Stimulated activated CD4-positive, alpha-beta T cell treated with anti-CD3 and anti-CD28 coated beads, TNF-alpha, amount 100 ng/mL, for 48 hours (primary cell): ENCODE data around the gene AKT2.

Experiments
- DNase-seq, 3 donors: peaks; one replicate each; pipeline ENCODE4 v3.0.0-alpha.2; 2020; ENCODE audit warnings: low read depth in 3 of 3

Gene AKT2

DNA sequence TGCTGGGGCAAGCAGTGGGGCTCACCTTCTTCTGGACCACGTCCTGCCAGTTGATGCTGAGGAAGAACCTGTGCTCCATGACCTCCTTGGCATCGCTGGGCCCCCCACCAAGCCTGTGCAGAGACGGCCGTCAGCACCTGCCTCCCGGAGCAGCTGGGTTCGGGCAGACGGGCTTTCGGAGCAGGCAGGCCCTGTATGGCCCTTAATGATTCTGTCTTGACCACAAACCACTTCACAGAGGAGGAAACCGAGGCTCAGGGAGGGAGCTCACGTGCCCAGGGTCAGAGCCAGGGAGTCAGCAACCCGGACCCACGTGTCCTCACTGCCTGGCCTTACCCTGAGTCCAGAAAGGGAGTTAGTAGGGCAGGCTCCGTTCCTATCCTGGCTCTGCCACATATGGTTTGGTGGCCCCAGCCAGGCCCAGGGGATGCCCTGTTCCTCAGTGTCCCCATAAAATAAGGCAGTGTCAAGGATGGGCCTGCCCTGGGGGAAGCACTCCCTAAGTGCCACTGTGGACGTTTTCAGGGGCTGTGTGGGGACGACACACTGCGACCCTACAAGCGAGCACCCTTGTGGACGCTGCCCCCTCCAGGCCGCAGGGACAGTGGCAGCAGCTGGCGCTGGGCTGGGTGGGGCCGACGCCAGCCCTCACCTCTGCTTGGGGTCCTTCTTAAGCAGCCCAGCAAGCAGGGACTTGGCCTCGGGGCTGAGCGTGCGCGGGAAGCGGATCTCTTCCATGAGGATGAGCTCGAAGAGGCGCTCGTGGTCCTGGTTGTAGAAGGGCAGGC is 49.7 kb downstream of the AKT2 start:
- DNase-seq: no peak

DNA sequence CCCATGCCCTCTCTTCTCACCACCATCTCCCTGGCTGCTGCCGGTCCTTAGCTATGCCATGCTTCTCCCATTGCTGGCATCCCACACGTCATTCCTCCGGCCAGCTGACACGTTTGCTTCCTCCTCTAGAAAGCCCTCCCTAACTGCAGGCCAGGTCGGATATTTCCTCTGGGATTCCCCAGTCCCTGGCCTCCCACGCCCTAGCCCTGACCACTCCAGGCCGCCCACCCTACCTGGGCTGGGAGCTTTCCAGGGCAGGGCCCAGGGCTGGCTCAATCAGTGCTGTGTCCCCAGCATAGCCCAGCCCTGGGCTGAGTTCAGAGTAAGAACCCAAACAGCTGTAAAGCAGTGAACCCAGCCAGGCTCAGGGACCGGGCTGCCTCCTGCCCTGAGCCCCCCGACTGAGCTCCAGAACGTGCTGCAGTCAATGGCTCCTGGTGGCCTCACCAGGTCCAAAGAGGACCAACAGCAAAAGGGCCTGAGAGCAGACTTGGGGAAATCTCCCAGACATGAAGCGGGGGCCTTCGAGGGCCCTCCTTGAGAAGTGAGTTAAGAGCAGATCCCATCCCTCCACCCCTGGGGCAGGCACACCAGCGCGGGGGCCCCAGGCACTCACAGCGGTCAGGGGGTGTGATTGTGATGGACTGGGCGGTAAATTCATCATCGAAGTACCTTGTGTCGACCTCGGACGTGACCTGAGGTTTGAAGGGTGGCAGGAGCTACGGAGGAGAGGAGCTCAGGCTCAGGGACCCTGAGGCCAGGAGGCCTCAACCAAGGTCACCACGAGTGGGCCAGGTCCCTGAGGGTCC is 50.5 kb downstream of the AKT2 start:
- no peak for DNase-seq

DNA sequence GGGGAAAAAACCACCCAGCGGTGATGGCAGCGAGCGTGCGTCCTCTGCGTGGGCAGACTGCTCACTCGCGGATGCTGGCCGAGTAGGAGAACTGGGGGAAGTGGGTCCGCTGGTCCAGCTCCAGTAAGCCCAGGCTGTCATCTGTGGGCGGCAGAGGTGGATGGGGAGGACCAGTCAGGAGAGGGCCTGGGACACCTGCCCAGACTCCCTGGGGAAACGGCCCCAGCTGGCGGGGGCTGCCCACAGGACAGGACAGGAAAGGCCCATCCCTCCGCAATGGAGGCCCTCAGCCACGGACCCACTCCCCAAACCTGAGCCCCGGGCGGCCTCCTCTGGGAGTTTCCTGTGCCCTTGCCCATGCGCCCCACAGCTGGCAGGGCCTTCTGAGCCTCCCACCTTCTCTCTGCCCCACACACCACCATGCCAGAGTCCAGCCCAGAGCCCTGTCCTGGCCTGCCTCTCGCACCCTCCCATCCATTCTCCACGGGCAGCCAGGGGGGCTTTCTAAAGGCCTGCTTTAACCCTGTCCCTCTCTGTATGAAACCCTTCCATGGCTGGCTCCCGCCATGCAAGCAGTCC is 51.2 kb downstream of the AKT2 start:
- no peak for DNase-seq

DNA sequence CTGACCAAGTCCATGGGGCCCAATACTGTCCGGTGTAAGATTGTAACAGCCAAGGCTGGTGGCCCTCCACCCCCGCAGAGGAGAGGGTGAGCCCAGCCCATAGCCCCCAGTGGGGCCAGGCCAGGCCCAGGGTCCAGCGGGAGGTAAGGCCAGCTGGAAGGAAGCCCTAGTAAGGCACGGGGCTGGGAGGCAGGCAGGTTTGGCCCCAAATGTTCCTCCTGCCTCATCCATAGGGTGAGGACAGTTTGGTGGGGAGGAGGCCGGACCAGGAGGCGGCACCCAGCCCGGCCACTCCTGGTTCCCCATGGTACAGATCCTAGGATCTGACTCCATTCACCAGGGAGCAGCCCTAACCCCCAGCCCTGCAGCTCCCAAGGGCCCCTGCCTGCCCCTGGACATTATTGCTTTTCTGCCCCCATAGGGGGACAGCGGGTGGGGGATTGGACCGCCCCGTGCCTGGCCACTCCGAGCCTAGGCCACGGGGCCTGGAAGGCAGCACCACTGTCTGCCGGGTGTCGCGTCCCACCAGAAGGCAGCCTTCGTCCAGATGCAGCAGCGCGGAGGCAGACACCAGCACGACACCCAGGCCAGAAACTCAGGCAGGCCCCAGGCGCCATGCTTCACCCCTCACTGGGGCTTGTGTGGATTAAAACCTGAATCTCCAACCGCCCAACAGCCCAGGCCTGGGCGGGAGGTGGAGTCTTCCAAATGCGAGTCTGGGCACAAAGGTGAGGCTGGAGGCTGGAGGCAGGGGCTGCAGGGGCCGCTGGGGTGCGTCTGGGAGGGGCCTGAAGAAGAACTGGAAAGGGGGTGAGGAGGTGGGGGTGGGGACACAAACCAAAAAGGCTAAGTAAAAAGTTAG is 52.0 kb downstream of the AKT2 start:
- DNase-seq: no peak

DNA sequence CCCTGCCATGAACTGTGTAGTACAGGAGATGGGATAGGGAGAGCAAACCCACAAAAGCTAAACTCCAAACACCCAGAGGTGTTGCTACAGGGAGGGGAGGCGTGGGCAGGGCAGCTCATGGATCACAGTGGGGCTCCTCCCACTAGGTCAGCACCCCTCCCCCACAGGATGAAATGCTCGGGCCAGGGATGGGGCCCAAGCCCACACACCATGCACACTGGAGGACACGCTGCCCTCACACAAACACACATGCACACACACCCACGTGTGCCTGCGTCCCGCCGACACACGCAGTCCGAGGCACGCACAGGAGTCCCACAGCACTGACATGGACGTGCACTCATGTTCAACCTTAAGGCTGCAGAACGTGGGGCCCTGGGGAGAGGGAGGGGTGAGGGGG is 52.7 kb downstream of the AKT2 start:
- no peak for DNase-seq

DNA sequence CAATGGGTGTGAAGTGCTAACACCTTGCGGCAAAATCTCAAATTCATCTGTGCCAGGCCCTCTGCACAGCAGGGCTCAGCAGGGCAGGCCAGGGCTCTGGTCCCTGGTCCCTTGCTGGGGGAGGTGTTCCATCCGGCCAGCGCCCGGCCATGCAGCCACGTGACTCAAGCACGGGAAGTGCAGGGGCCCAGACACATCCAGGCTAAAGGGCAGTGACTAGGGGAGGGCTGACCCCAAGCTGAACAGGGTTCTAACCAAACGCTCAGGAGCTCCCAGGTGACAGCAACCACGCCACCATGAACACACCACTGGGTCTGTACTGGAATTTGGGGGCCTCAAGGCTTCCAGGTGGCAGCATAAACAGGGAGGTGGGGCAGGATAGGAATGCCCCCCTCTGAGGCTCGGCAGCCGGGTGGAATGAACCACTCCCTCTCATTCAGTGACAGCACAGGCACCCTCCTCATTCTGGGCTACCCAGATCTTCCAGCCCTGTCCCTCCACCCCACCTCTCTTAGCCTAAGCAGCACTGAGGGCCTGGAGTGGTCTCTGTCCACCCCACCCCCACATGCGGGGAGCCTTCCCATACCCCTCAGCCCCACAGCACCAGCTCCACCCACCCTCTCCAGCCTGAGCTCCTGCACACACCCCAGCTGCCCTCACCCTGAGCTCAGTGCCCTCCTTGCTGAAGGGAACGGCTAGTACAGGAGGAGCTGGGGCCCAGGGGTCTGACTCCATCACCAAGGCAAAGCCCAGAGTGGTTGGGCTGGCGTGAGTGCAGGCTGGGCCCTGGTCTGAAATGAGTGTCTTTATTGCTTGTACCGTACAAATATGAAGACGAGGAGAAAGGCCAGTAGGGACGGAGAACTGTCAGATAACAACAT is 53.4 kb downstream of the AKT2 start:
- no peak for DNase-seq

DNA sequence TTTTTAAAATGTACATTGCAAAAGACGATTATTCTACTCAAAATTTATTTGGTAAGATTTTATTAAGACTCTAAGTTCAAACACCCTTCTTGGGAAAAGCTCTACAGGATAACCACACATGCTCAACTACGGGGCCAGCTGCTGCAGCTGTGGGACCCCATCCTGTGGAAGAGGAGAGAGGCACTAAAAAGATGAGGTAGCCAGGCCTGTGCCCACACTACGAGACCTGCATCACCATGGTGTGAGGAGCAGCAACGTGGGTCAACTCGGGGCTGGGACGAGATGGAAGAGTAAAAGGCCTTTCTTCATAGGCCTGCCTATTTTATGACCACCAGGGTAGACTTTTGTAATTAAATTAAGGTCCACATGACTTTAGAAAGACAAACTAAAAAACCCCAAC is 54.1 kb downstream of the AKT2 start:
- DNase-seq: no peak

DNA sequence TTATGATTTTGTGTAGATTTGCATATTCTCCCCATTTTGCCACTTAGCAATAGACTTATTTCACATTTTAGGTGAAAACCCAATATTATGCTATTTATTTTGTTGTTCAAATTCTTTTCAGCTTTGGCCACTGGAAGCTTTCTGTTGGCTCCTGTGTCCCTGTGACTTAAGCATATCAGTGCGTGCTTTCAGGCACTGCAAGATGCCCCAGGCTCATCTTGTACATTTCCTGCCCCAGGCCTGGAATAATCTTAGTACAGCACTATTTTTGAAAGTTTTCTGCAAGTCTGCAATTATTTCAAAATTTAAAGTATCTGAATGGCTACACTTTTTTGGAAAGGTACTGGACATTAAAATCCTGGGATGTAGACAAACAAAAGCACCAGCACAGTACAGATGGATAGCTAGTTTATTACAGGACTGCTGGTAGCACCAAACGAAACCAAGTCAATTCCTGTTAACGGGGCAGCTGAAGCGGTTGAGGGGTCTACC is 55.2 kb downstream of the AKT2 start:
- no peak for DNase-seq

DNA sequence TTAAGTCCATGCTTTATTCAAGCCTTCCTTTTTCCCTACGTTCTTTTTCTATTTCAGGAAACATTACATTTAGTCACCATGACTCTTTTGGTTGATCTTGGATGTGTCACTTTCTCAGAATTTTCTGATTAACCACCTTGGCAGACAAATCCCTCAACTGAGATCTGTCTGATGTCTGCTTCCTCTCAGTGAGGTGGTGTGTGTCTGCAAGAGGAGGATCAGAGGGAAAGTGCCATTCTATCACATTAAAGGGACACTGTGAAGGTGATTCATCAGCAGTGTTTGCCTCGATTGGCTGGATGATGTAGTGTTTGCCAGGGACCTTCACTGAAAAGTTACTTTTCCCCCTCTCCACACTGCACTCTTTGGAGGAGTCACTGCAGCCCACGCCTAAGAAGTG is 55.7 kb downstream of the AKT2 start:
- no peak for DNase-seq

DNA sequence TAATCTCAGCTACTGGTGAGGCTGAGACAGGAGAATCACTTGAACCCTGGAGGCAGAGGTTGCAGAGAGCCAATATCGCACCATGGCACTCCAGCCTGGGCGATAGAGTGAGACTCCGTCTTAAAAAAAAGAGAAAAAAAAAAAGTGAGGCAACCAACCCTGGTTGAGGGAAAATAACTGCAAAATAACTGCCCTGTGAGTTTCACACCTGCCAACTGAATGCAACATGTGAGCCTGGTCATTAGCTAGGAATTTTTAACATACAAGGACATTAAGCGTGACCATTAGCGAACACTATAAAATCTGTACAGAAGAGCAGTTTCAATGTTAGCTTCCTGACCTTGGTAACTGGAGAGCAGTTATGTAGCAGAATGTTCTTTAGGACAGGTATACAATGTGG is 56.3 kb downstream of the AKT2 start:
- no peak for DNase-seq

DNA sequence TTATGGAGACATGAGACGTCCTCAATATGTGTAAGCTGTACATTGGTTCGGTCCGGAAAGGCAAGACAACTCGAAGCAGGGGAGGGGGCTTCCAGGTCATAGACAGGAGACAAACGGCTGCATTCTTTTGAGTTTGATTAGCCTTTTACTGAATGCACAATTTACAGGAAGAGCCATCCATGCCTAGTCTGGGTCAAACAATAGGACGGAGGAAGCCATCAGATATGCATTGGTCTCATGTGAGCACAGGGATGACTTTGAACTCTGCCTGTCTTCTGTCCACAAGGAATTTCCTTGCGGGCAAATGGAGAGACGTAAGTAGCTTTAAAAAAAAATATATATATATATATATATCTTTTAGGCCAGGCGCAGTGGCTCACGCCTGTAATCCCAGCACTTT is 56.8 kb downstream of the AKT2 start:
- no peak for DNase-seq

DNA sequence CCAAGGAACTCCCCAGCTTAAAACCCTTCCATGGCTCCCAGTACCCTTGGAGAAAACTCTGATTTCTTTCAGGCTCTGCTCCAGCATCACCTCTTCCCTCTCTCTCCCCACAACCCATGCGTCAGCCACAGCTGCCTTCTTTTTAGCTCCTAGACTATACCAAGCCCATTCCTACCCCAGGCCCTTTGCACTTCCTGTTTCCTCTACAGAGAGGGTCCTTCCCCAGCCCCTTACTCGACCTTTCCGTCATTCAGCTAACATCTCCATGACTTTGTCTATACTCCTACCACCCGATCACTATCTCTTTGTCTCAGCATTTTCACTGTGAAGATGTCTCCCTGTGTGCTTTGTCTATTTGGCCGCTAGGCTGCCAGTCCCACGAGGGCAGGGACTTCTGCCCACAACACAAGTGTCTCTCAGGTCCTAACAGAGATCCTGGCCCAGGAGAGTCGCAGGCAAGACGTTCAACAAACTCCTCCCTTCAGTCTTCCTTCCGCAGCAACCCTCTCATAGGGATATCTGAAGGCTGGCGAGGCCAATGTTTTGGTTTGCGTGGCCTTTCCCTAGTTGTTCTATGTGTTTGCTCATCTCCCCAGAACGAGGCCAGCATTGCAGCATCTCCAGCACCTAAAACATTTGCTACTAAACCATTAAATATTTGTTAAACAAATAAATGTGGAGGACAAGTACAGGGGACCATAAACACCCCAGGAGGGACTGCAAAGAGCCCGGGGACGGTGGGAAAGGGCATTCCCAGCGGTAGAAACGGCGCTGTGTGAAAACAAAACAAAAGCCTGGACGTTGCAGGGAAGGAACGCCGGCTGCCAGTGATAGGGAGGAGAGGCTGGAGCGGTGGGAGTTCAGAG is 59.5 kb downstream of the AKT2 start:
- DNase-seq: no peak

DNA sequence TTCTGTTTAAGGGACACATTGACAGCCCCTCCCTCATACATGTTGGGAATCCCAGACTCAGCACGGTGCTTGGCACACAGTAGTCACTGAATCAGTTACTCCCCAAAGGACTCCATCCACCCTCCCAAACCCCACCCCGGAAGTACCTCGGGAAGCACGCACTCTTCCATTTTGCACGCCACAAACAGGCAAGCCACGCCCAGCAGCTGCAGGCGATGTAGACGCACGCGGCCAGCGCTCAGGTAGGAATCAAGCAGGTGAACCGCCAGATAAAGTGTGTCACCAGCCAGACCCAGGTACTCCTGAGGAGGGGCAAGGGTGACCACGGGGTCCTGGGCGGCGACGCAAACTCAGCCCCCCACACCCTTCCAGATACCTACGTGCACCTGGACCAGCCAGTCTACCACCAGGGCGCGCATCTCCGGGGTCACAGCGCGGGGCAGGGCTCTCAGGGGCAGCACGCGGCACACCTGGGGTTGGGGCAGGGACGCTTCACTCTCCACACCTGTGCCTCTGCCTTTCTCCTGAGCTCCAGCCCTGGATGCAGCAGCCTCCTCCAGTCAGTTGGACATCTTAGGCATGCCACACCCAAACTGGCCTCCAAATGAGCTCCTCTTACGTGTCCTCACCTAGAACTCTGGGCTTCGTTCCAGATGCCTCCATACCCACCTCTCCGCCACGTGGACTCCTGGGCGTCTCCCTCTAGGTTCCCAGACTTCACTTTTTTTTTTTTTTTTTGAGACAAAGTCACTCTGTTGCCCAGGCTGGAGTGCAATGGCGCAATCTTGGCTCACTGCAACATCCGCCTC is 60.6 kb downstream of the AKT2 start:
- no peak for DNase-seq

DNA sequence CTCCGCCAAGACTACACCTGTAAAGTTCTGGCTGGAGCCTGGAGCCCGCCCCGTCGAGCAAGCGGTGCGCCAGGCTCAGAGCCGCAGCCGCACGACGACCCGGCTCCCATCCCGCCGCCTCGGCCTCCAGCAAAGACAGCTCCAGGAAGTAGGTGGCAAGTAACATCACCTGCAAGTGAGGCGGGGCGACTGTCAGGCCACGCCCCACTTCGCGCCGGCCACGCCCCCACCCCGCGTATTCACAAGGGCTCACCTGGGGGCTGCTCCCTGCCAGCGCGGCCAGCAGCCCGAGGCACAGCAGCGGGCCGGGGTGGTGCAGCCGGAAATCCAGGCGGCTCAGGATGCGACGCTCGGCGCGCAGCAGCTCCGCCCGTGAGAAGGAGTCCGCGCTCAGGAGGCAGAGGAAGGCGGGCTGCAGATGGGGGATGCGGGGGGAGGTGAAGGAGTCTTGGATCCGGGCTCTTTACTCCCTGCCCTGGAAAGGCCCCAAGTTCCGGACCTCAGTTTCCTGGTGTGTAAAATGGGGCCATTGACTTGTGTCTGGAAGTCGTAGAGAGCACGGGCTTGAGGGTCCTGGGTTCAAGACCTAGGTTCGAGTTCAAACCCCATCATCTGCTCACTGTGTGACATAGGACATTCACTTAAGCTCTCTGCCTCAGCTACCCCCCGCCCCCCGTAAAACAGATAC is 61.9 kb downstream of the AKT2 start:
- DNase-seq: no peak

DNA sequence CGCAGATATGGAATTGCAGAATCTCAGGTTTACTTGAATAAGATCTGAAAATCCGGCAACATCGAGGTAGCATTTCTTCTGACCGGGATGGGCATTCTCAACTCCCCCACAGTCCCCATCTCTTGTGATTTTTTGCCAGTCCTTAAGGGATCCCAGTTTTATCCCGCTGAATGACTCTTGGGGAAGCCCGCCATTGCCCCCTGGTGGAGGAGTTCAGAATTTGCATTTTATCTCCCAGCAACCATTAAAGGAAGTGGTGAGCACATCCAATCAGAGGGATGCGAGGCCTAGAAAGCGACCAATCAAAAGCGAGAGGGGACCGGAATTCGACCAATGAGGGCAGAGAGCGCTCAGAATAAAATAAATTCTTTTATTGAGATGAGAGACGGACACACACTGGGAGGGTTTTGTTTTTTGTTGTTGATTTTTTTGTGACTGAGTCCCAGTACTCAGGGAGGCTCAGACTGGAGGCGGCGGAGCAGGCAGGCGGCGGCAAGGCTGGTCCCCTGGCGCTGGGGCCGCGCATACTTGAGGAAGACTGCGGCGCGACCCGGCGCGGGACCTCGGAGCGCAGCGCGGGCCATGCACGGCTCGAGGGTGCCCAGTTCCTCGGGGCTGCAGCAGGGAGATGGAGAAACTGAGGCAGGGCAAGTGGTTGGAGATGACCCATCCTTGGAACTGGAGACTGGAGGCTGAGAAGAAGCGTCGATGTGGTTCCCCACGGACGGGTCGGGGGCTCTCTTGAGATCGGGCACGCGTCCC is 63.1 kb downstream of the AKT2 start:
- peak; percentile 54 to 64 (median 60) for DNase-seq

DNA sequence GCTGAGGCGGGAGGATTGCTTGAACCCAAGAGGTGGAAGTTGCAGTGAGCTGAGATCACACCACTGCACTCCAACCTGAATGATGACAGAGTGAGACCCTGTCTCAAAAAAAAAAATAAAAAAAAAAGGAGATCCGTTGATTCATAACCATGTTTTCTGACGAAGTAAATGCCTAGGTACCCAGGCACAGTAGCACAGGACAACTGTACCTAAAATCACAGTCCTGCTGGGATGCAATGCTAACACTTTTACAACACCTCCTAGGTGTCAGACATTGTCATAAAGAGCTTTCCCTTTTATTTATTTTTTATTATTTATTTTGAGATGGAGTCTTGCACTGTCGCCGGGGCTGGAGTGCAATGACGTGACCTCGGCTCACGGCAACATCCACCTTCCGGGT is 64.5 kb downstream of the AKT2 start:
- DNase-seq: no peak

DNA sequence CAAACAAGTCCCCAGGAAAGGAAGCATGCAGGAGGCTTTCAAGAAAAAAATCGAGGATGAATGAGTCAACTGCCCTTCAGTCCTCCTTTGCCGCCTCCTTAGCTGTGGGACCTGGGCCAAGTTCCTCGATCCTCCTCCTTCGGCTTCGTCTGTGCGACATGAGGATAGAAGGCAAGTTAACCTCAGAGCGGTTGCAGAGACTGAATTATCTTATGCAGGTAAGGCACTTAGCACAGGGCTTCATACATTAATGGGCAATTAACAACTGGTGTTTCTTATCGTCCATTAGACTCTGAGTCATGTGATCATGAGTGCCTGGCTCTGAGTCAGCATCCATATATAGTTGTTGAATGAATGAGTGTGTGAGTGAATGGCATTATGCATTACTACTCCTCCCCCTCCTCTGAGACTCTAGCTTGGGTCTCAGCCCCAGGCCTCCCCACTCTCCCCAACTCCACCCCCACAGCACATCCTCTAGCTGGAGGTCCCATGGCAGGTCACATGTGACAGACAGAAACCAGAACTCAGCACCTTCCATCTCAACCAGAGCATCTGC is 65.3 kb downstream of the AKT2 start:
- DNase-seq: no peak
